H9 (cell line): ENCODE results near the gene ZDHHC24. TPM values are rescaled to one million over a fixed set of nuclear protein-coding genes. Genes with fewer than 3 reads are reported as not detected.

Experiments used
- DNase-seq: peaks from one replicate; pipeline ENCODE4 v3.0.0-alpha.2; 2017
- H2AFZ ChIP-seq: one replicate; pipeline ENCODE4 v1.6.1; 2013; ENCODE audit warnings: mild to moderate bottlenecking, low read length, control low read depth, moderate library complexity
- H2AK5ac ChIP-seq: 2 replicates; pipeline ENCODE4 v1.6.1; 2013; ENCODE audit warnings: low read length, control low read depth, mixed read lengths; ENCODE audit not compliant: insufficient read length
- H2BK120ac ChIP-seq: one replicate; pipeline ENCODE4 v1.6.1; 2013; ENCODE audit warnings: low read depth, mild to moderate bottlenecking, low read length, control low read depth, inconsistent platforms; ENCODE audit not compliant: poor library complexity, severe bottlenecking
- H2BK12ac ChIP-seq: 2 replicates; pipeline ENCODE4 v1.6.1; 2013; ENCODE audit warnings: low read length, control low read depth, mixed read lengths, low read depth; ENCODE audit not compliant: insufficient read length
- H2BK15ac ChIP-seq: 2 replicates; pipeline ENCODE4 v1.6.1; 2013; ENCODE audit warnings: low read depth, low read length, control low read depth
- H2BK20ac ChIP-seq: one replicate; pipeline ENCODE4 v1.6.1; 2013; ENCODE audit warnings: low read depth, mild to moderate bottlenecking, low read length, control low read depth, inconsistent platforms; ENCODE audit not compliant: poor library complexity, severe bottlenecking
- H2BK5ac ChIP-seq: 2 replicates; pipeline ENCODE4 v1.6.1; 2013; ENCODE audit warnings: low read length, control low read depth, mixed read lengths; ENCODE audit not compliant: insufficient read length
- H3K14ac ChIP-seq: 2 replicates; pipeline ENCODE4 v1.6.1; 2013; ENCODE audit warnings: low read length, control low read depth; ENCODE audit not compliant: insufficient read depth
- H3K18ac ChIP-seq: 2 replicates; pipeline ENCODE4 v1.6.1; 2013; ENCODE audit warnings: low read depth, mild to moderate bottlenecking, mixed read lengths, low read length, control low read depth; ENCODE audit not compliant: insufficient read length
- H3K23ac ChIP-seq: 2 replicates; pipeline ENCODE4 v1.6.1; 2013; ENCODE audit warnings: low read length, control low read depth, mixed read lengths, low read depth; ENCODE audit not compliant: insufficient read length
- H3K23me2 ChIP-seq: 2 replicates; pipeline ENCODE4 v1.6.1; 2013; ENCODE audit warnings: low read depth, mild to moderate bottlenecking, mixed read lengths, low read length, control low read depth; ENCODE audit not compliant: insufficient read length, poor library complexity, severe bottlenecking
- H3K27ac ChIP-seq: 2 replicates; pipeline ENCODE4 v1.5.1; 2013; ENCODE audit warnings: low read length, control low read depth, mixed read lengths, low read depth; ENCODE audit not compliant: insufficient read length
- H3K27me3 ChIP-seq: 2 replicates; pipeline ENCODE4 v1.6.1; 2013; ENCODE audit warnings: low read length, control low read depth, inconsistent platforms; ENCODE audit not compliant: insufficient read depth
- H3K4ac ChIP-seq: 2 replicates; pipeline ENCODE4 v1.6.1; 2013; ENCODE audit warnings: low read depth, mild to moderate bottlenecking, control low read depth, inconsistent platforms, low read length, moderate library complexity
- H3K4me1 ChIP-seq: 2 replicates; pipeline ENCODE4 v1.6.1; 2013; ENCODE audit warnings: low read length, control low read depth, inconsistent platforms; ENCODE audit not compliant: insufficient read depth
- H3K4me2 ChIP-seq: 2 replicates; pipeline ENCODE4 v1.6.1; 2013; ENCODE audit warnings: low read length, control low read depth, mixed read lengths; ENCODE audit not compliant: insufficient read length, insufficient read depth
- H3K56ac ChIP-seq: 2 replicates; pipeline ENCODE4 v1.6.1; 2013; ENCODE audit warnings: low read depth, mild to moderate bottlenecking, mixed read lengths, low read length, control low read depth; ENCODE audit not compliant: insufficient read length
- H3K79me1 ChIP-seq: 2 replicates; pipeline ENCODE4 v1.6.1; 2013; ENCODE audit warnings: low read depth, mild to moderate bottlenecking, moderate library complexity, low read length, control low read depth, inconsistent platforms; ENCODE audit not compliant: insufficient read depth, poor library complexity, severe bottlenecking
- H3K79me2 ChIP-seq: 2 replicates; pipeline ENCODE4 v1.6.1; 2013; ENCODE audit warnings: low read length, control low read depth, inconsistent platforms; ENCODE audit not compliant: insufficient read depth
- H3K9ac ChIP-seq: 2 replicates; pipeline ENCODE4 v1.6.1; 2013; ENCODE audit warnings: low read length, control low read depth, mixed read lengths; ENCODE audit not compliant: insufficient read length; ENCODE audit errors: extremely low read depth
- H3K9me3 ChIP-seq: one replicate; pipeline ENCODE4 v1.6.1; 2013; ENCODE audit warnings: low read depth, low read length, inconsistent platforms; ENCODE audit not compliant: control insufficient read depth
- H3T11ph ChIP-seq: one replicate; pipeline ENCODE4 v1.6.1; 2013; ENCODE audit warnings: mild to moderate bottlenecking, low read length, control low read depth, inconsistent platforms
- H4K20me1 ChIP-seq: one replicate; pipeline ENCODE4 v1.6.1; 2013; ENCODE audit not compliant: control insufficient read depth, insufficient read length, insufficient read depth
- H4K5ac ChIP-seq: 2 replicates; pipeline ENCODE4 v1.6.1; 2013; ENCODE audit warnings: low read depth, mild to moderate bottlenecking, mixed read lengths, low read length, control low read depth; ENCODE audit not compliant: insufficient read length
- H4K8ac ChIP-seq: replicated peaks from 2 replicates; pipeline ENCODE4 v1.6.1; 2013; ENCODE audit warnings: low read length, control low read depth, mixed read lengths, low read depth; ENCODE audit not compliant: insufficient read length
- H4K91ac ChIP-seq: 2 replicates; pipeline ENCODE4 v1.6.1; 2013; ENCODE audit warnings: low read depth, mild to moderate bottlenecking, moderate library complexity, mixed read lengths, low read length, control low read depth; ENCODE audit not compliant: insufficient read length
- H3K27ac Mint-ChIP-seq, 3 experiments: 2 replicates in 2 of 3; 3 replicates in 1 of 3; pipeline ENCODE4 v1.8.0; 2020 to 2021; ENCODE audit warnings: mixed read lengths in 3 of 3, mild to moderate bottlenecking in 1 of 3, moderate library complexity in 1 of 3
- H3K27me3 Mint-ChIP-seq: 2 replicates; pipeline ENCODE4 v1.8.0; 2021; ENCODE audit warnings: low read depth, mild to moderate bottlenecking, moderate library complexity, mixed read lengths
- H3K36me3 Mint-ChIP-seq, 3 experiments: 2 replicates in 2 of 3; 3 replicates in 1 of 3; pipeline ENCODE4 v1.8.0; 2020 to 2021; ENCODE audit warnings: low read depth in 3 of 3, mixed read lengths in 3 of 3; ENCODE audit not compliant: insufficient read depth in 1 of 3
- H3K4me1 Mint-ChIP-seq, 2 experiments: 2 replicates each; pipeline ENCODE4 v1.8.0; 2020; ENCODE audit warnings: mixed read lengths in 2 of 2
- H3K4me3 Mint-ChIP-seq, 2 experiments: 2 replicates in 1 of 2; 3 replicates in 1 of 2; pipeline ENCODE4 v1.8.0; 2020 to 2021; ENCODE audit warnings: mild to moderate bottlenecking in 2 of 2, mixed read lengths in 2 of 2, moderate library complexity in 1 of 2
- H3K9me3 Mint-ChIP-seq, 2 experiments: 2 replicates in 1 of 2; 3 replicates in 1 of 2; pipeline ENCODE4 v1.8.0; 2020; ENCODE audit warnings: mild to moderate bottlenecking in 2 of 2, mixed read lengths in 2 of 2, moderate library complexity in 1 of 2
- CTCF ChIP-seq: fragments of 200-600 bp; sonication (generic); conservative IDR thresholded peaks from 3 replicates; pipeline ENCODE4 v1.8.0; 2021; ENCODE audit warnings: antibody characterized with exemption, mild to moderate bottlenecking
- WGBS: extraction: QIAGEN DNeasy Blood & Tissue Kit; methylation state at CpG from one replicate; pipeline ENCODE4 v1.1.7; 2013; ENCODE audit warnings: missing lambda C conversion rate, low lambda C conversion rate, mixed read lengths; ENCODE audit not compliant: insufficient read length; ENCODE audit errors: extremely low coverage; 5-methylcytosine and 5-hydroxymethylcytosine counted together
- total RNA-seq: library from RNA; stranded (reverse); gene quantifications from 2 replicates; pipeline ENCODE4 v1.2.1, GENCODE V29; 2021

Gene ZDHHC24
- total RNA-seq, 1 experiment from 2014 or later: 8.9 TPM

GRCh38 chr11:66591175-66591574, 45.3 kb upstream of the ZDHHC24 start:
- Histone ChIP-seq H3K79me1 (peaks cover 3% of the 10 kb centered on the region), H3K27me3 (no peaks in the 10 kb centered on the region), H2BK15ac (no peak overlapping the region), H4K5ac (no peak overlapping the region), H3K14ac (no peak overlapping the region), H4K8ac (no peak overlapping the region), H2BK5ac (no peak overlapping the region), H3K9ac (no peak overlapping the region), H3K27ac (no peak overlapping the region), H3K4ac (no peak overlapping the region), H3K79me2 (no peaks in the 10 kb centered on the region), H3K18ac (no peak overlapping the region), H2BK20ac (no peak overlapping the region), H3K56ac (no peak overlapping the region), H2AK5ac (no peak overlapping the region), H4K91ac (no peak overlapping the region), H2BK120ac (no peak overlapping the region), H3K23ac (no peak overlapping the region), H3K4me2 (no peak overlapping the region), H2AFZ (no peak overlapping the region), H3T11ph (no peak overlapping the region), H4K20me1 (no peaks in the 10 kb centered on the region), H3K4me1 (no peaks in the 10 kb centered on the region; the same call in 1 of the 2 replicates), H3K23me2 (peaks cover 10% of the 10 kb centered on the region), H3K9me3 (no peaks in the 10 kb centered on the region), H2BK12ac (no peak overlapping the region)
- Mint-ChIP-seq H3K36me3 (peaks cover 2 to 24% (median 20%) of the 10 kb centered on the region in 3 experiments; a peak in 5 of 7 replicates), H3K4me1 (peaks cover 15 to 17% of the 10 kb centered on the region in 2 experiments), H3K27me3 (peaks cover 29% of the 10 kb centered on the region), H3K27ac (no peak overlapping the region), H3K9me3 (peaks cover 25 to 40% of the 10 kb centered on the region in 2 experiments), H3K4me3 (no peak overlapping the region)
- TF ChIP-seq CTCF: no peak
- DNase-seq: no peak
- WGBS: no CpG with 5 or more reads among the region's 2 CpGs
